GM23338 (cell line): ENCODE measurements around the gene ASTL. TPM values are rescaled to one million over a fixed set of nuclear protein-coding genes. Genes with fewer than 3 reads are reported as not detected.

ENCODE experiments used
- ATAC-seq: fragments of 200-7000 bp; cut with Tn5 transposase; 3 replicates; pipeline ENCODE4 v1.9.1; 2020
- DNase-seq: peaks from one replicate; pipeline ENCODE4 v3.0.0-alpha.2; 2015; ENCODE audit warnings: low spot score
- H2AFZ ChIP-seq: fragments of 200-600 bp; sonication (generic); 2 replicates; pipeline ENCODE4 v1.8.0; 2016; ENCODE audit warnings: antibody characterized with exemption, mild to moderate bottlenecking, moderate library complexity
- H3F3A ChIP-seq: fragments of 200-600 bp; sonication (generic); replicated peaks from 2 replicates; pipeline ENCODE4 v1.8.0; 2017; ENCODE audit warnings: antibody characterized with exemption, mixed run types, low read depth
- H3K27ac ChIP-seq: fragments of 200-600 bp; sonication (generic); 2 replicates; pipeline ENCODE4 v1.6.1; 2016; ENCODE audit warnings: low read depth
- H3K27me3 ChIP-seq: fragments of 200-600 bp; sonication (generic); 2 replicates; pipeline ENCODE4 v1.8.0; 2016; ENCODE audit warnings: mild to moderate bottlenecking, mixed run types, moderate library complexity; ENCODE audit not compliant: insufficient read depth
- H3K36me3 ChIP-seq: fragments of 200-600 bp; sonication (generic); 2 replicates; pipeline ENCODE4 v1.8.0; 2016; ENCODE audit warnings: mild to moderate bottlenecking; ENCODE audit not compliant: insufficient read depth
- H3K4me1 ChIP-seq: fragments of 200-600 bp; sonication (generic); 2 replicates; pipeline ENCODE4 v1.8.0; 2016; ENCODE audit warnings: mild to moderate bottlenecking, moderate library complexity; ENCODE audit not compliant: insufficient read depth
- H3K4me2 ChIP-seq: fragments of 200-600 bp; sonication (generic); 2 replicates; pipeline ENCODE4 v1.7.1; 2017; ENCODE audit warnings: mixed run types
- H3K4me3 ChIP-seq: fragments of 200-600 bp; sonication (generic); 2 replicates; pipeline ENCODE4 v1.6.1; 2016; ENCODE audit warnings: mixed run types
- H3K79me2 ChIP-seq: fragments of 200-600 bp; sonication (generic); replicated peaks from 2 replicates; pipeline ENCODE4 v1.8.0; 2017; ENCODE audit warnings: mild to moderate bottlenecking; ENCODE audit not compliant: insufficient read depth
- H3K9me2 ChIP-seq: fragments of 200-600 bp; sonication (generic); 2 replicates; pipeline ENCODE4 v1.8.0; 2017; ENCODE audit not compliant: insufficient read depth
- H4K20me1 ChIP-seq: fragments of 200-600 bp; sonication (generic); replicated peaks from 2 replicates; pipeline ENCODE4 v1.8.0; 2017; ENCODE audit warnings: mild to moderate bottlenecking; ENCODE audit not compliant: insufficient read depth
- H3K27ac Mint-ChIP-seq: 2 replicates; pipeline ENCODE4 v1.8.0; 2020; ENCODE audit warnings: inconsistent platforms, mild to moderate bottlenecking, moderate library complexity, mixed read lengths
- H3K27me3 Mint-ChIP-seq: 3 replicates; pipeline ENCODE4 v1.8.0; 2022; ENCODE audit warnings: low read depth, mild to moderate bottlenecking, moderate library complexity, mixed read lengths, inconsistent platforms; ENCODE audit not compliant: insufficient read depth, poor library complexity
- H3K36me3 Mint-ChIP-seq: 3 replicates; pipeline ENCODE4 v1.8.0; 2021; ENCODE audit warnings: low read depth, mild to moderate bottlenecking, inconsistent platforms, moderate library complexity, mixed read lengths
- H3K4me1 Mint-ChIP-seq: 3 replicates; pipeline ENCODE4 v1.8.0; 2020; ENCODE audit warnings: mild to moderate bottlenecking, inconsistent platforms, mixed read lengths
- H3K4me3 Mint-ChIP-seq: 3 replicates; pipeline ENCODE4 v1.8.0; 2021; ENCODE audit warnings: moderate library complexity, mild to moderate bottlenecking, inconsistent platforms, mixed read lengths
- H3K9me3 Mint-ChIP-seq: 3 replicates; pipeline ENCODE4 v1.8.0; 2020; ENCODE audit warnings: moderate library complexity, mild to moderate bottlenecking, inconsistent platforms, mixed read lengths
- CREB1 ChIP-seq: fragments of 250-450 bp; sonication (Bioruptor Pico); IDR thresholded peaks from 2 replicates; pipeline ENCODE4 v1.5.0; 2020; ENCODE audit warnings: low read depth, mild to moderate bottlenecking, moderate library complexity
- EZH2 ChIP-seq: fragments of 200-600 bp; sonication (generic); IDR thresholded peaks from one replicate; pipeline ENCODE4 v1.8.0; 2017; ENCODE audit warnings: antibody characterized with exemption, mild to moderate bottlenecking, low read depth; ENCODE audit not compliant: unreplicated experiment
- EZH2phosphoT487 ChIP-seq: fragments of 200-600 bp; sonication (generic); IDR thresholded peaks from one replicate; pipeline ENCODE4 v1.8.1; 2018; ENCODE audit warnings: antibody characterized with exemption; ENCODE audit not compliant: unreplicated experiment
- JUNB ChIP-seq: IDR thresholded peaks from one replicate; pipeline ENCODE4 v1.6.1; 2016; ENCODE audit warnings: antibody characterized with exemption; ENCODE audit not compliant: unreplicated experiment
- NANOG ChIP-seq: IDR thresholded peaks from 2 replicates; pipeline ENCODE4 v1.6.1; 2016; ENCODE audit warnings: antibody characterized with exemption, borderline replicate concordance
- POLR2AphosphoS5 ChIP-seq: IDR thresholded peaks from 2 replicates; pipeline ENCODE4 v1.6.1; 2016; ENCODE audit warnings: antibody characterized with exemption, low read depth
- STAT1 ChIP-seq: IDR thresholded peaks from one replicate; pipeline ENCODE4 v1.6.1; 2016; ENCODE audit warnings: antibody characterized with exemption; ENCODE audit not compliant: unreplicated experiment
- ZNF114 ChIP-seq: fragments of 250-450 bp; sonication (Bioruptor Pico); IDR thresholded peaks from 2 replicates; pipeline ENCODE4 v1.5.0; 2020; ENCODE audit warnings: mild to moderate bottlenecking, moderate library complexity
- ZNF331 ChIP-seq: fragments of 250-450 bp; sonication (Bioruptor Pico); IDR thresholded peaks from 2 replicates; pipeline ENCODE4 v1.5.0; 2020; ENCODE audit warnings: low read depth, mild to moderate bottlenecking, moderate library complexity
- polyA plus RNA-seq: library from polyadenylated mRNA; unstranded; fragments of >200 nt; fragmentation: Nextera tagmentation; extraction: Ambion mirVana; gene quantifications from 2 replicates; pipeline ENCODE4 v1.2.1, GENCODE V29; 2016
- total RNA-seq: library from RNA; depleted of rRNA; stranded (reverse); fragments of >200 nt; shearing (Covaris generic); gene quantifications from 2 replicates; pipeline ENCODE4 v1.2.3, GENCODE V29; 2014
- TF ChIP-seq, protein P1 (sequence below): fragments of 250-450 bp; sonication (Bioruptor Pico); IDR thresholded peaks from 2 replicates; pipeline ENCODE4 v1.5.0; 2020; ENCODE audit warnings: mild to moderate bottlenecking, moderate library complexity
- TF ChIP-seq, protein P2 (sequence below): IDR thresholded peaks from 2 replicates; pipeline ENCODE4 v1.6.1; 2016; ENCODE audit warnings: antibody characterized with exemption
- TF ChIP-seq, protein P3 (sequence below), 2 experiments: fragments of 200-600 bp in 1 of 2; sonication (generic) in 1 of 2; conservative IDR thresholded peaks; 2 replicates each; pipeline versions ENCODE4 v1.5.1 to v1.6.1; 2016 to 2017; ENCODE audit warnings: antibody characterized with exemption in 2 of 2, low read depth in 2 of 2, mild to moderate bottlenecking in 2 of 2, moderate library complexity in 1 of 2
- TF ChIP-seq, protein P4 (sequence below): IDR thresholded peaks from one replicate; pipeline ENCODE4 v1.6.1; 2018; ENCODE audit warnings: antibody characterized with exemption; ENCODE audit not compliant: unreplicated experiment

Gene ASTL
- total and polyA plus RNA-seq, 2 experiments from 2014 or later: 0.23 TPM; not detected in 1

DNA sequence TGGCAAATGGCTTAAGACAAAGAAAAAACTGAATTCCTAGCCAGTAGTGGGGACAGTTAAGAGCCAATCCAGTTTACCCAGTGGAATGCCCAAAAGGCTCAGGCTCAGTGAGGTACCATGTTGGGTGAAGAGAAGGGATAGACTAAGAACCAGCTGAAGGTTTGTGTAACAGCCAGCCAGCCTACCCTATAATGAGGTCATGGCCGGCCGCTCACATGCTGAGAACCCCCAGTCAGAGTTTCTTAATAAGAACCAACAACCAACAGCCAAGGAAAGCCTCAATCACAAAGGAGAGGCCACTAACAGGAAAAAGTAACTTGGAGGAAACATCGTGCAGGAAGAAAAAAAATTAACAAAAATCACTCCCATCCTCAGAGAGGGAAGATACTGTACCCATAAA lies 32.3 kb upstream of the ASTL start:
- no peak overlapping the region for H3K4me2 ChIP-seq
- H3F3A ChIP-seq: no peaks in the 10 kb centered on the region
- no peak overlapping the region for H2AFZ ChIP-seq
- H3K4me1 Mint-ChIP-seq: no peaks in the 10 kb centered on the region; the same call in 1 of the 3 replicates
- no peak for TF ChIP-seq CREB1 (CRISPR knock-in tag)
- no peak for TF ChIP-seq ZNF331 (CRISPR knock-in tag)
- TF ChIP-seq, protein P1, sequence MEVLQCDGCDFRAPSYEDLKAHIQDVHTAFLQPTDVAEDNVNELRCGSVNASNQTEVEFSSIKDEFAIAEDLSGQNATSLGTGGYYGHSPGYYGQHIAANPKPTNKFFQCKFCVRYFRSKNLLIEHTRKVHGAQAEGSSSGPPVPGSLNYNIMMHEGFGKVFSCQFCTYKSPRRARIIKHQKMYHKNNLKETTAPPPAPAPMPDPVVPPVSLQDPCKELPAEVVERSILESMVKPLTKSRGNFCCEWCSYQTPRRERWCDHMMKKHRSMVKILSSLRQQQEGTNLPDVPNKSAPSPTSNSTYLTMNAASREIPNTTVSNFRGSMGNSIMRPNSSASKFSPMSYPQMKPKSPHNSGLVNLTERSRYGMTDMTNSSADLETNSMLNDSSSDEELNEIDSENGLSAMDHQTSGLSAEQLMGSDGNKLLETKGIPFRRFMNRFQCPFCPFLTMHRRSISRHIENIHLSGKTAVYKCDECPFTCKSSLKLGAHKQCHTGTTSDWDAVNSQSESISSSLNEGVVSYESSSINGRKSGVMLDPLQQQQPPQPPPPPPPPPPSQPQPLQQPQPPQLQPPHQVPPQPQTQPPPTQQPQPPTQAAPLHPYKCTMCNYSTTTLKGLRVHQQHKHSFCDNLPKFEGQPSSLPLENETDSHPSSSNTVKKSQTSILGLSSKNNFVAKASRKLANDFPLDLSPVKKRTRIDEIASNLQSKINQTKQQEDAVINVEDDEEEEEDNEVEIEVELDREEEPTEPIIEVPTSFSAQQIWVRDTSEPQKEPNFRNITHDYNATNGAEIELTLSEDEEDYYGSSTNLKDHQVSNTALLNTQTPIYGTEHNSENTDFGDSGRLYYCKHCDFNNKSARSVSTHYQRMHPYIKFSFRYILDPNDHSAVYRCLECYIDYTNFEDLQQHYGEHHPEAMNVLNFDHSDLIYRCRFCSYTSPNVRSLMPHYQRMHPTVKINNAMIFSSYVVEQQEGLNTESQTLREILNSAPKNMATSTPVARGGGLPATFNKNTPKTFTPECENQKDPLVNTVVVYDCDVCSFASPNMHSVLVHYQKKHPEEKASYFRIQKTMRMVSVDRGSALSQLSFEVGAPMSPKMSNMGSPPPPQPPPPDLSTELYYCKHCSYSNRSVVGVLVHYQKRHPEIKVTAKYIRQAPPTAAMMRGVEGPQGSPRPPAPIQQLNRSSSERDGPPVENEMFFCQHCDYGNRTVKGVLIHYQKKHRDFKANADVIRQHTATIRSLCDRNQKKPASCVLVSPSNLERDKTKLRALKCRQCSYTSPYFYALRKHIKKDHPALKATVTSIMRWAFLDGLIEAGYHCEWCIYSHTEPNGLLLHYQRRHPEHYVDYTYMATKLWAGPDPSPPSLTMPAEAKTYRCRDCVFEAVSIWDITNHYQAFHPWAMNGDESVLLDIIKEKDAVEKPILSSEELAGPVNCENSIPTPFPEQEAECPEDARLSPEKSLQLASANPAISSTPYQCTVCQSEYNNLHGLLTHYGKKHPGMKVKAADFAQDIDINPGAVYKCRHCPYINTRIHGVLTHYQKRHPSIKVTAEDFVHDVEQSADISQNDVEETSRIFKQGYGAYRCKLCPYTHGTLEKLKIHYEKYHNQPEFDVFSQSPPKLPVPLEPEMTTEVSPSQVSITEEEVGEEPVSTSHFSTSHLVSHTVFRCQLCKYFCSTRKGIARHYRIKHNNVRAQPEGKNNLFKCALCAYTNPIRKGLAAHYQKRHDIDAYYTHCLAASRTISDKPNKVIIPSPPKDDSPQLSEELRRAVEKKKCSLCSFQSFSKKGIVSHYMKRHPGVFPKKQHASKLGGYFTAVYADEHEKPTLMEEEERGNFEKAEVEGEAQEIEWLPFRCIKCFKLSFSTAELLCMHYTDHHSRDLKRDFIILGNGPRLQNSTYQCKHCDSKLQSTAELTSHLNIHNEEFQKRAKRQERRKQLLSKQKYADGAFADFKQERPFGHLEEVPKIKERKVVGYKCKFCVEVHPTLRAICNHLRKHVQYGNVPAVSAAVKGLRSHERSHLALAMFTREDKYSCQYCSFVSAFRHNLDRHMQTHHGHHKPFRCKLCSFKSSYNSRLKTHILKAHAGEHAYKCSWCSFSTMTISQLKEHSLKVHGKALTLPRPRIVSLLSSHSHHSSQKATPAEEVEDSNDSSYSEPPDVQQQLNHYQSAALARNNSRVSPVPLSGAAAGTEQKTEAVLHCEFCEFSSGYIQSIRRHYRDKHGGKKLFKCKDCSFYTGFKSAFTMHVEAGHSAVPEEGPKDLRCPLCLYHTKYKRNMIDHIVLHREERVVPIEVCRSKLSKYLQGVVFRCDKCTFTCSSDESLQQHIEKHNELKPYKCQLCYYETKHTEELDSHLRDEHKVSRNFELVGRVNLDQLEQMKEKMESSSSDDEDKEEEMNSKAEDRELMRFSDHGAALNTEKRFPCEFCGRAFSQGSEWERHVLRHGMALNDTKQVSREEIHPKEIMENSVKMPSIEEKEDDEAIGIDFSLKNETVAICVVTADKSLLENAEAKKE (CRISPR knock-in tag): no peak
- no peak for TF ChIP-seq STAT1
- TF ChIP-seq, protein P2, sequence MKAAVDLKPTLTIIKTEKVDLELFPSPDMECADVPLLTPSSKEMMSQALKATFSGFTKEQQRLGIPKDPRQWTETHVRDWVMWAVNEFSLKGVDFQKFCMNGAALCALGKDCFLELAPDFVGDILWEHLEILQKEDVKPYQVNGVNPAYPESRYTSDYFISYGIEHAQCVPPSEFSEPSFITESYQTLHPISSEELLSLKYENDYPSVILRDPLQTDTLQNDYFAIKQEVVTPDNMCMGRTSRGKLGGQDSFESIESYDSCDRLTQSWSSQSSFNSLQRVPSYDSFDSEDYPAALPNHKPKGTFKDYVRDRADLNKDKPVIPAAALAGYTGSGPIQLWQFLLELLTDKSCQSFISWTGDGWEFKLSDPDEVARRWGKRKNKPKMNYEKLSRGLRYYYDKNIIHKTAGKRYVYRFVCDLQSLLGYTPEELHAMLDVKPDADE: no peak
- TF ChIP-seq, protein P3, sequence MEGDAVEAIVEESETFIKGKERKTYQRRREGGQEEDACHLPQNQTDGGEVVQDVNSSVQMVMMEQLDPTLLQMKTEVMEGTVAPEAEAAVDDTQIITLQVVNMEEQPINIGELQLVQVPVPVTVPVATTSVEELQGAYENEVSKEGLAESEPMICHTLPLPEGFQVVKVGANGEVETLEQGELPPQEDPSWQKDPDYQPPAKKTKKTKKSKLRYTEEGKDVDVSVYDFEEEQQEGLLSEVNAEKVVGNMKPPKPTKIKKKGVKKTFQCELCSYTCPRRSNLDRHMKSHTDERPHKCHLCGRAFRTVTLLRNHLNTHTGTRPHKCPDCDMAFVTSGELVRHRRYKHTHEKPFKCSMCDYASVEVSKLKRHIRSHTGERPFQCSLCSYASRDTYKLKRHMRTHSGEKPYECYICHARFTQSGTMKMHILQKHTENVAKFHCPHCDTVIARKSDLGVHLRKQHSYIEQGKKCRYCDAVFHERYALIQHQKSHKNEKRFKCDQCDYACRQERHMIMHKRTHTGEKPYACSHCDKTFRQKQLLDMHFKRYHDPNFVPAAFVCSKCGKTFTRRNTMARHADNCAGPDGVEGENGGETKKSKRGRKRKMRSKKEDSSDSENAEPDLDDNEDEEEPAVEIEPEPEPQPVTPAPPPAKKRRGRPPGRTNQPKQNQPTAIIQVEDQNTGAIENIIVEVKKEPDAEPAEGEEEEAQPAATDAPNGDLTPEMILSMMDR (conservative IDR thresholded peaks at IDR 0.05; ENCODE audit: low read depth in 2 of 2): no peak
- TF ChIP-seq ZNF114 (CRISPR knock-in tag): no peak
- TF ChIP-seq EZH2: no peak
- TF ChIP-seq NANOG: no peak
- TF ChIP-seq, protein P4, sequence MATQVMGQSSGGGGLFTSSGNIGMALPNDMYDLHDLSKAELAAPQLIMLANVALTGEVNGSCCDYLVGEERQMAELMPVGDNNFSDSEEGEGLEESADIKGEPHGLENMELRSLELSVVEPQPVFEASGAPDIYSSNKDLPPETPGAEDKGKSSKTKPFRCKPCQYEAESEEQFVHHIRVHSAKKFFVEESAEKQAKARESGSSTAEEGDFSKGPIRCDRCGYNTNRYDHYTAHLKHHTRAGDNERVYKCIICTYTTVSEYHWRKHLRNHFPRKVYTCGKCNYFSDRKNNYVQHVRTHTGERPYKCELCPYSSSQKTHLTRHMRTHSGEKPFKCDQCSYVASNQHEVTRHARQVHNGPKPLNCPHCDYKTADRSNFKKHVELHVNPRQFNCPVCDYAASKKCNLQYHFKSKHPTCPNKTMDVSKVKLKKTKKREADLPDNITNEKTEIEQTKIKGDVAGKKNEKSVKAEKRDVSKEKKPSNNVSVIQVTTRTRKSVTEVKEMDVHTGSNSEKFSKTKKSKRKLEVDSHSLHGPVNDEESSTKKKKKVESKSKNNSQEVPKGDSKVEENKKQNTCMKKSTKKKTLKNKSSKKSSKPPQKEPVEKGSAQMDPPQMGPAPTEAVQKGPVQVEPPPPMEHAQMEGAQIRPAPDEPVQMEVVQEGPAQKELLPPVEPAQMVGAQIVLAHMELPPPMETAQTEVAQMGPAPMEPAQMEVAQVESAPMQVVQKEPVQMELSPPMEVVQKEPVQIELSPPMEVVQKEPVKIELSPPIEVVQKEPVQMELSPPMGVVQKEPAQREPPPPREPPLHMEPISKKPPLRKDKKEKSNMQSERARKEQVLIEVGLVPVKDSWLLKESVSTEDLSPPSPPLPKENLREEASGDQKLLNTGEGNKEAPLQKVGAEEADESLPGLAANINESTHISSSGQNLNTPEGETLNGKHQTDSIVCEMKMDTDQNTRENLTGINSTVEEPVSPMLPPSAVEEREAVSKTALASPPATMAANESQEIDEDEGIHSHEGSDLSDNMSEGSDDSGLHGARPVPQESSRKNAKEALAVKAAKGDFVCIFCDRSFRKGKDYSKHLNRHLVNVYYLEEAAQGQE: no peak
- TF ChIP-seq JUNB: no peak
- no peak for TF ChIP-seq EZH2phosphoT487
- TF ChIP-seq POLR2AphosphoS5: no peak
- peaks cover 2% of the 10 kb centered on the region for H3K27me3 Mint-ChIP-seq
- H3K9me3 Mint-ChIP-seq: peaks cover 19% of the 10 kb centered on the region
- H3K4me3 Mint-ChIP-seq: no peak overlapping the region
- H3K36me3 ChIP-seq: no peaks in the 10 kb centered on the region
- H3K27ac ChIP-seq: no peak overlapping the region
- no peaks in the 10 kb centered on the region for H3K27me3 ChIP-seq
- no peak overlapping the region for H3K27ac Mint-ChIP-seq
- H3K79me2 ChIP-seq: no peaks in the 10 kb centered on the region
- H3K4me3 ChIP-seq: no peak overlapping the region
- H3K9me2 ChIP-seq: no peaks in the 10 kb centered on the region
- no peaks in the 10 kb centered on the region for H4K20me1 ChIP-seq
- H3K4me1 ChIP-seq: no peaks in the 10 kb centered on the region
- DNase-seq (no peak), ATAC-seq (no peak)
- H3K36me3 Mint-ChIP-seq: no peaks in the 10 kb centered on the region
